ENCODE measurements around the gene KLHL2. TPM values are rescaled to one million over a fixed set of nuclear protein-coding genes. Genes with fewer than 3 reads are reported as not detected.
A peak's percentile ranks its signal among the peaks of the same experiment; 100 is the strongest.

KLHL2 gene
- total and polyA plus RNA-seq, 2 of the 13 experiments (the other 11 are each of a cell fraction or from before 2014, with no cell fraction given), result 9.2 to 17.6 TPM

- TF ChIP-seq, protein P1, sequence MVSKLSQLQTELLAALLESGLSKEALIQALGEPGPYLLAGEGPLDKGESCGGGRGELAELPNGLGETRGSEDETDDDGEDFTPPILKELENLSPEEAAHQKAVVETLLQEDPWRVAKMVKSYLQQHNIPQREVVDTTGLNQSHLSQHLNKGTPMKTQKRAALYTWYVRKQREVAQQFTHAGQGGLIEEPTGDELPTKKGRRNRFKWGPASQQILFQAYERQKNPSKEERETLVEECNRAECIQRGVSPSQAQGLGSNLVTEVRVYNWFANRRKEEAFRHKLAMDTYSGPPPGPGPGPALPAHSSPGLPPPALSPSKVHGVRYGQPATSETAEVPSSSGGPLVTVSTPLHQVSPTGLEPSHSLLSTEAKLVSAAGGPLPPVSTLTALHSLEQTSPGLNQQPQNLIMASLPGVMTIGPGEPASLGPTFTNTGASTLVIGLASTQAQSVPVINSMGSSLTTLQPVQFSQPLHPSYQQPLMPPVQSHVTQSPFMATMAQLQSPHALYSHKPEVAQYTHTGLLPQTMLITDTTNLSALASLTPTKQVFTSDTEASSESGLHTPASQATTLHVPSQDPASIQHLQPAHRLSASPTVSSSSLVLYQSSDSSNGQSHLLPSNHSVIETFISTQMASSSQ (IDR thresholded peaks at IDR 0.05; ENCODE audit: low read depth), result no peak
- TF ChIP-seq, protein P1 (CRISPR knock-in tag; IDR thresholded peaks at IDR 0.05; ENCODE audit: borderline replicate concordance), result no peak
- no peak for TF ChIP-seq ATRX (CRISPR knock-in tag; IDR thresholded peaks at IDR 0.05; ENCODE audit: borderline replicate concordance)
- TF ChIP-seq SKI (IDR thresholded peaks at IDR 0.05; ENCODE audit: partially characterized antibody), result peak; percentile 24
- no peak for TF ChIP-seq ZIK1 (CRISPR knock-in tag; IDR thresholded peaks at IDR 0.05; ENCODE audit: borderline replicate concordance, low read depth)
- TF ChIP-seq ZNF337 (CRISPR knock-in tag; IDR thresholded peaks at IDR 0.05; ENCODE audit: borderline replicate concordance, low read depth), result no peak
- TF ChIP-seq, protein P2, sequence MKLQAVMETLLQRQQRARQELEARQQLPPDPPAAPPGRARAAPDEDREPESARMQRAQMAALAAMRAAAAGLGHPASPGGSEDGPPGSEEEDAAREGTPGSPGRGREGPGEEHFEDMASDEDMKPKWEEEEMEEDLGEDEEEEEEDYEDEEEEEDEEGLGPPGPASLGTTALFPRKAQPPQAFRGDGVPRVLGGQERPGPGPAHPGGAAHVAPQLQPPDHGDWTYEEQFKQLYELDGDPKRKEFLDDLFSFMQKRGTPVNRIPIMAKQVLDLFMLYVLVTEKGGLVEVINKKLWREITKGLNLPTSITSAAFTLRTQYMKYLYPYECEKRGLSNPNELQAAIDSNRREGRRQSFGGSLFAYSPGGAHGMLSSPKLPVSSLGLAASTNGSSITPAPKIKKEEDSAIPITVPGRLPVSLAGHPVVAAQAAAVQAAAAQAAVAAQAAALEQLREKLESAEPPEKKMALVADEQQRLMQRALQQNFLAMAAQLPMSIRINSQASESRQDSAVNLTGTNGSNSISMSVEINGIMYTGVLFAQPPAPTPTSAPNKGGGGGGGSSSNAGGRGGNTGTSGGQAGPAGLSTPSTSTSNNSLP (IDR thresholded peaks at IDR 0.05; ENCODE audit: low read depth, low read length), result peak; percentile 55; the same call in 1 of the 2 replicates
- TF ChIP-seq NR2F1 (CRISPR knock-in tag; IDR thresholded peaks at IDR 0.05), result 0 out of 4 replicates have a peak, but pooled peaks of 1 of the 2 experiments have one; percentile 20
- TF ChIP-seq, protein P3, sequence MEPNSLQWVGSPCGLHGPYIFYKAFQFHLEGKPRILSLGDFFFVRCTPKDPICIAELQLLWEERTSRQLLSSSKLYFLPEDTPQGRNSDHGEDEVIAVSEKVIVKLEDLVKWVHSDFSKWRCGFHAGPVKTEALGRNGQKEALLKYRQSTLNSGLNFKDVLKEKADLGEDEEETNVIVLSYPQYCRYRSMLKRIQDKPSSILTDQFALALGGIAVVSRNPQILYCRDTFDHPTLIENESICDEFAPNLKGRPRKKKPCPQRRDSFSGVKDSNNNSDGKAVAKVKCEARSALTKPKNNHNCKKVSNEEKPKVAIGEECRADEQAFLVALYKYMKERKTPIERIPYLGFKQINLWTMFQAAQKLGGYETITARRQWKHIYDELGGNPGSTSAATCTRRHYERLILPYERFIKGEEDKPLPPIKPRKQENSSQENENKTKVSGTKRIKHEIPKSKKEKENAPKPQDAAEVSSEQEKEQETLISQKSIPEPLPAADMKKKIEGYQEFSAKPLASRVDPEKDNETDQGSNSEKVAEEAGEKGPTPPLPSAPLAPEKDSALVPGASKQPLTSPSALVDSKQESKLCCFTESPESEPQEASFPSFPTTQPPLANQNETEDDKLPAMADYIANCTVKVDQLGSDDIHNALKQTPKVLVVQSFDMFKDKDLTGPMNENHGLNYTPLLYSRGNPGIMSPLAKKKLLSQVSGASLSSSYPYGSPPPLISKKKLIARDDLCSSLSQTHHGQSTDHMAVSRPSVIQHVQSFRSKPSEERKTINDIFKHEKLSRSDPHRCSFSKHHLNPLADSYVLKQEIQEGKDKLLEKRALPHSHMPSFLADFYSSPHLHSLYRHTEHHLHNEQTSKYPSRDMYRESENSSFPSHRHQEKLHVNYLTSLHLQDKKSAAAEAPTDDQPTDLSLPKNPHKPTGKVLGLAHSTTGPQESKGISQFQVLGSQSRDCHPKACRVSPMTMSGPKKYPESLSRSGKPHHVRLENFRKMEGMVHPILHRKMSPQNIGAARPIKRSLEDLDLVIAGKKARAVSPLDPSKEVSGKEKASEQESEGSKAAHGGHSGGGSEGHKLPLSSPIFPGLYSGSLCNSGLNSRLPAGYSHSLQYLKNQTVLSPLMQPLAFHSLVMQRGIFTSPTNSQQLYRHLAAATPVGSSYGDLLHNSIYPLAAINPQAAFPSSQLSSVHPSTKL (CRISPR knock-in tag; IDR thresholded peaks at IDR 0.05), result peak; percentile 43
- TF ChIP-seq PPARG (CRISPR knock-in tag; conservative IDR thresholded peaks at IDR 0.05), result peak; percentile 62; the same call in 1 of the 2 replicates
- peak; percentile 36; the same call in 1 of the 2 replicates for TF ChIP-seq NR2F6 (IDR thresholded peaks at IDR 0.05)
- no peak for TF ChIP-seq NR2F6 (CRISPR knock-in tag; IDR thresholded peaks at IDR 0.05)
- no peak for TF ChIP-seq LCORL (IDR thresholded peaks at IDR 0.05)
- 0 out of 2 replicates have a peak, but pooled peaks have one; percentile 21 for TF ChIP-seq LCORL (CRISPR knock-in tag; IDR thresholded peaks at IDR 0.05)
- TF ChIP-seq PAXIP1 (CRISPR knock-in tag; conservative IDR thresholded peaks at IDR 0.05), result peak; percentile 38; the same call in 1 of the 2 replicates
Measured at GRCh38 chr4:165158762-165159161, 48.6 kb upstream of the KLHL2 start (continued).
